Thoracic aorta (tissue), 2 donors: ENCODE measurements around the gene DAP. TPM values are rescaled to one million over a fixed set of nuclear protein-coding genes. Genes with fewer than 3 reads are reported as not detected.
"Not testable (repeated sequence)": the region's sequence is repeated elsewhere in the genome, so short reads cannot be mapped to it uniquely, and the experiment has no call there.

ENCODE experiments used
- ATAC-seq: fragments of 150-250 bp; one replicate; pipeline ENCODE4 v1.8.0; 2017; ENCODE audit warnings: low read depth; ENCODE audit not compliant: insufficient number of reproducible peaks, low FRiP score
- DNase-seq: peaks from one replicate; pipeline ENCODE4 v3.0.0-alpha.2; 2020; ENCODE audit warnings: low spot score
- H3K27ac ChIP-seq, 2 donors: fragments of 200-600 bp; sonication (generic); 1 replicate in 1 of 2; 2 replicates in 1 of 2; pipeline ENCODE4 v1.5.1; 2016; ENCODE audit warnings: mild to moderate bottlenecking in 2 of 2, moderate library complexity in 2 of 2
- H3K27me3 ChIP-seq: fragments of 200-600 bp; sonication (generic); replicated peaks from 2 replicates; pipeline ENCODE4 v1.6.0; 2016; ENCODE audit warnings: mild to moderate bottlenecking; ENCODE audit not compliant: insufficient read depth
- H3K36me3 ChIP-seq: fragments of 200-600 bp; sonication (generic); one replicate; pipeline ENCODE4 v1.5.1; 2016
- H3K4me1 ChIP-seq, 2 donors: fragments of 200-600 bp; sonication (generic); 1 replicate in 1 of 2; 2 replicates in 1 of 2; pipeline versions ENCODE4 v1.5.1 to v1.6.0; 2016; ENCODE audit warnings: low read depth in 2 of 2, mild to moderate bottlenecking in 1 of 2; ENCODE audit not compliant: control insufficient read depth in 1 of 2
- H3K4me3 ChIP-seq: fragments of 200-600 bp; sonication (generic); 2 replicates; pipeline ENCODE4 v1.5.1; 2016; ENCODE audit warnings: mild to moderate bottlenecking
- H3K9me3 ChIP-seq: fragments of 200-600 bp; sonication (generic); 2 replicates; pipeline ENCODE4 v1.5.1; 2016
- CTCF ChIP-seq: fragments of 200-600 bp; sonication (generic); IDR thresholded peaks from one replicate; pipeline ENCODE4 v1.5.1; 2019; ENCODE audit warnings: antibody characterized with exemption
- total RNA-seq, 2 donors: library from RNA; depleted of rRNA; stranded (reverse); fragments of >200 nt; gene quantifications; one replicate each; pipeline versions ENCODE4 v1.1.0 to v1.2.3, GENCODE V29; 2016

DAP gene
- total RNA-seq, 2 donors from 2014 or later: 79.6 to 113 TPM

- DNase-seq: no peak
- H3K27me3 ChIP-seq: no peaks in the 10 kb centered on the region
- no peaks in the 10 kb centered on the region for H3K36me3 ChIP-seq
- no peak for TF ChIP-seq CTCF
- no peak overlapping the region for H3K4me3 ChIP-seq
- H3K9me3 ChIP-seq: no peaks in the 10 kb centered on the region
- ATAC-seq: no peak
- H3K27ac ChIP-seq: no peak overlapping the region
- H3K4me1 ChIP-seq: peaks cover 0 to under 1% of the 10 kb centered on the region in 2 donors
Measured at GRCh38 chr5:10668697-10669096, 92.3 kb downstream of the DAP start.

GRCh38 chr5:10667431-10668057, 93.5 kb downstream of the DAP start:
- no peak for TF ChIP-seq CTCF
- no peak overlapping the region for H3K27ac ChIP-seq
- no peaks in the 10 kb centered on the region for H3K36me3 ChIP-seq
- H3K9me3 ChIP-seq: no peaks in the 10 kb centered on the region
- H3K27me3 ChIP-seq: no peaks in the 10 kb centered on the region
- H3K4me1 ChIP-seq: peaks cover 0 to 4% of the 10 kb centered on the region in 2 donors
- no peak for DNase-seq
- H3K4me3 ChIP-seq: no peak overlapping the region
- ATAC-seq: no peak

- ATAC-seq (no peak), DNase-seq (no peak)
- Histone ChIP-seq H3K27ac (no peak overlapping the region), H3K36me3 (no peaks in the 10 kb centered on the region), H3K9me3 (no peaks in the 10 kb centered on the region), H3K27me3 (no peaks in the 10 kb centered on the region), H3K4me1 (peaks cover 0 to 4% of the 10 kb centered on the region in 2 donors), H3K4me3 (no peak overlapping the region)
- no peak for TF ChIP-seq CTCF
Measured at GRCh38 chr5:10666531-10667299, 94.3 kb downstream of the DAP start.

GRCh38 chr5:10665799-10666198, 95.2 kb downstream of the DAP start:
- Histone ChIP-seq H3K27me3 (no peaks in the 10 kb centered on the region), H3K36me3 (no peaks in the 10 kb centered on the region), H3K4me1 (peaks cover 0 to 4% of the 10 kb centered on the region in 2 donors), H3K9me3 (no peaks in the 10 kb centered on the region), H3K4me3 (no peak overlapping the region), H3K27ac (no peak overlapping the region)
- DNase-seq (no peak), ATAC-seq (no peak)
- TF ChIP-seq CTCF: no peak

- not testable (repeated sequence) for ATAC-seq, H3K9me3 ChIP-seq, H3K36me3 ChIP-seq, DNase-seq, H3K27ac ChIP-seq, H3K4me1 ChIP-seq, H3K4me3 ChIP-seq, H3K27me3 ChIP-seq
Measured at GRCh38 chr5:10664180-10664769, 96.8 kb downstream of the DAP start.
